ENCODE measurements around the gene DYSF.

DNA sequence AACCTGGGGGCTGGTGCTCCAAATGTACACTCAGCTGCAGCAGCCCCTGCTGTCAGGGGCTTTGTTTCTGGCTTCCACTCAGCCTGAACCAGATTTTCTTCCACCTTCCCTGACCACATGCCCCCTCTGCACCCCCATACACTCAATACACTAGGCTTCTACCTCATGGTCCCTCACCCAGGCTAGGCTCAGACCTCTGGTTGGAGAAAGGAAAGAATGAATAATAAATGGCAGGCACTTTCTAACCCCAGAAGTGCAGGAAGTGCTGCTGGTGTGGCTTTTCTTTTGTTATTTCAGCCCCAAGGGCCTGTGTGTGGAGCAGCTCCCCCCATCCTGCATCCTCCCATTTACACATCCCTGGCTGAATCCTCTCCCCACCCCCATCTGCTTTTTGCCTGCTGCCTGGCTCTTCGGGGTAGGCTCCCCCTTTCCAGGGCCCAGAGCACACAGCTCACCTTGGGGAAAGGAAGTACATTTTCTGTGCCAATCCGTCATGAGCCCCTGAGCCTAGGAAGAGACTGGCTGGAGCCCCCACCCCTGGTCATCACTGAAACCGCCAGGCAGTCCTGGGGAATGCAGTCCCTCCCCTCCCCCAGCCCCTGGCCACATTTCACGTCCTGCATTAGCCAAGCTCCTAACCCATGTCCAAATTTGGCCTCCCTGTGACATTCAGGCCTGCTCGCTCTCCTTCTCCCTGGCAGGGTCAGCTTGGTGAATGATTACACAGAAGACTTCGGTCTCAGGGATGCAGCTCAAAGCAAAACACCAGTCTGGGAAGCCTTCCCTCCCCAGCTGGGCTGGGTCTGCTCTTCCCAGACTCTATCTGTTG, 2.6 kb downstream of the DYSF start:
- TF ChIP-seq, protein P1, sequence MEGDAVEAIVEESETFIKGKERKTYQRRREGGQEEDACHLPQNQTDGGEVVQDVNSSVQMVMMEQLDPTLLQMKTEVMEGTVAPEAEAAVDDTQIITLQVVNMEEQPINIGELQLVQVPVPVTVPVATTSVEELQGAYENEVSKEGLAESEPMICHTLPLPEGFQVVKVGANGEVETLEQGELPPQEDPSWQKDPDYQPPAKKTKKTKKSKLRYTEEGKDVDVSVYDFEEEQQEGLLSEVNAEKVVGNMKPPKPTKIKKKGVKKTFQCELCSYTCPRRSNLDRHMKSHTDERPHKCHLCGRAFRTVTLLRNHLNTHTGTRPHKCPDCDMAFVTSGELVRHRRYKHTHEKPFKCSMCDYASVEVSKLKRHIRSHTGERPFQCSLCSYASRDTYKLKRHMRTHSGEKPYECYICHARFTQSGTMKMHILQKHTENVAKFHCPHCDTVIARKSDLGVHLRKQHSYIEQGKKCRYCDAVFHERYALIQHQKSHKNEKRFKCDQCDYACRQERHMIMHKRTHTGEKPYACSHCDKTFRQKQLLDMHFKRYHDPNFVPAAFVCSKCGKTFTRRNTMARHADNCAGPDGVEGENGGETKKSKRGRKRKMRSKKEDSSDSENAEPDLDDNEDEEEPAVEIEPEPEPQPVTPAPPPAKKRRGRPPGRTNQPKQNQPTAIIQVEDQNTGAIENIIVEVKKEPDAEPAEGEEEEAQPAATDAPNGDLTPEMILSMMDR (IDR thresholded peaks at IDR 0.05) = no peak
- TF ChIP-seq POLR2A (IDR thresholded peaks at IDR 0.05) (no peak), POLR2AphosphoS5 (IDR thresholded peaks at IDR 0.05) (no peak), EP300 (IDR thresholded peaks at IDR 0.05) (no peak)
